PC-9 (cell line): ENCODE results near the gene WDR5.

Experiments used
- CTCF ChIP-seq: fragments of 200-600 bp; sonication (generic); conservative IDR thresholded peaks from 2 replicates; pipeline ENCODE4 v1.6.1; 2017; ENCODE audit warnings: mixed run types, antibody characterized with exemption, mild to moderate bottlenecking, moderate library complexity
- EZH2 ChIP-seq: fragments of 200-600 bp; sonication (generic); IDR thresholded peaks from 2 replicates; pipeline ENCODE4 v1.8.0; 2017; ENCODE audit warnings: antibody characterized with exemption, low read depth

- TF ChIP-seq CTCF (no peak), EZH2 (no peak)
Observed at GRCh38 chr9:134127065-134127580, 8.8 kb upstream of the WDR5 start.
